CD4-positive, alpha-beta T cell treated with Interleukin-15 for 4 hours (primary cell): ENCODE data around the gene HDHD3.

Source experiments
- DNase-seq: peaks from one replicate; pipeline ENCODE4 v3.0.0-alpha.2; 2020; ENCODE audit warnings: low spot score

The HDHD3 gene

DNA sequence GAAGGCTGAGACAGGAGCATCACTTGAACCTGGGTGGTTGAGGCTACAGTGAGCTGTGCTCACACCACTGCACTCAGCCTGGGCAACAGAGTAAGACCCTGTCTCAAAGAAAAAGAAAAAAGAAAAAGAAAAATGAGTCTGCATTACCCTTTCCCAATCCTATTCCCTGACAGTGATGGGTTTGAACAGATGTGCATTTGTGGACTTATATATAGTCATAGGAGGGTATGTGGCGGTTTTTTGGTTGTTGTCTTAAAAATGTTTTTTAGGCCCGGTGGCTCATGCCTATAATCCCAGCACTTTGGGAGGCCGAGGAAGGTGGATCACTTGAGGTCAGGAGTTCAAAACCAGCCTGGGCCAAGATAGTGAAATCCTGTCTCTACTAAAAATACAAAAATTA, 13.4 kb downstream of the HDHD3 start:
- no peak for DNase-seq

DNA sequence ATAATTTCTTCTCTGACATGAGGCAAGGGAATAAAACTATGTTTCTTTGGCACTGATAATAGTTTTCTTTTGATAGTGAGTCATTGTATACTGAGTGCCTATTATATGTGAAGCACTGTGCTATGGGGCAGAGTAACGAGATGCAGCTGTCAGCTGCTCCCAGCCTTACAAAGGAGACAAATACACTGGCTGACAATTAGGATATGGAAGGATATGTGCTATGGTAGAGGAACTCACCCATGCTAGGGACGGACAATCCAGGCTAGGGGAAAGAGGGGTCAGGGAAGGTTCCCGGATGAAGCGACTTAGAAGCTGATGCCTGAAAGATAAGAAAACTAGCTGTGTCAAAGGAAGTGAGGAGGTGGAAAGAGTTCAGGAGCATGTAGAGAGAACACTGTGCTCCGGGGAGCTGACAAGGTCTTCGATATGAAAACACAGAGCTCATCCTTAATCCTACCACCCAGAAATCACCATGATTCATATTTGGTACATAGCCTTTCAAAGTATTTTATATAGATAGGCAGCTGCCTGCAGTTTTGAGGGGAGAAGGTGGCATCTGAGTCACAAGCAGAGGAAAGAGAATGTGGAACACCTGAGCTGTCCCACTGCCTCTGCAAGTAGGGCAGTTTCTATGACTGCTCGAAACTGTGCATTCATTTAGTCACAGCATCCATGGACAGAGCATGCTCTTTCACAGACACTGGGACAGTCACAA, 15.3 kb downstream of the HDHD3 start:
- no peak for DNase-seq

DNA sequence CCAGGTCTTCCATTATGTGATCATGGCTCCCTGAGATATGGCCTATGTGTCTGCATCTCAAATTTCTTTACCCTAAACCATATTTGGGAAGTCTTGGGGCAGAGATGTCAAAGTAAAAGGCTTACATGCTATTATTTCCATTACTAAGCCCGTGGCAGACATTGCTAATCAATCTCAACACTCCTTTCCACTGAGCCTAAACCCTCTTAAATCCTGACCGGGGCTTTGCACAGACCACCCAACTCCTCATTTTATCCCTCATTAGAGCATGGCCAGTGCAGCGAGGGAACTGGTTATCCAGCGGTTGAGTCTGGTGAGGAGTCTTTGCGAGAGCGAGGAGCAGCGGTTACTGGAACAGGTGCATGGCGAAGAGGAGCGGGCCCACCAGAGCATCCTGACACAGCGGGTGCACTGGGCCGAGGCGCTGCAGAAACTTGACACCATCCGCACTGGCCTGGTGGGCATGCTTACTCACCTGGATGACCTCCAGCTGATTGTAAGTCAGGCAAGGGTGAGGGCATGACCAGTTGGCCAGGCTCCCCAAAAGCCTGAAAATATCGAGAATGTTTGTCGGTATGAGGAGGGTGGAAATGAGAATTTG, 16.4 kb downstream of the HDHD3 start:
- DNase-seq = no peak

DNA sequence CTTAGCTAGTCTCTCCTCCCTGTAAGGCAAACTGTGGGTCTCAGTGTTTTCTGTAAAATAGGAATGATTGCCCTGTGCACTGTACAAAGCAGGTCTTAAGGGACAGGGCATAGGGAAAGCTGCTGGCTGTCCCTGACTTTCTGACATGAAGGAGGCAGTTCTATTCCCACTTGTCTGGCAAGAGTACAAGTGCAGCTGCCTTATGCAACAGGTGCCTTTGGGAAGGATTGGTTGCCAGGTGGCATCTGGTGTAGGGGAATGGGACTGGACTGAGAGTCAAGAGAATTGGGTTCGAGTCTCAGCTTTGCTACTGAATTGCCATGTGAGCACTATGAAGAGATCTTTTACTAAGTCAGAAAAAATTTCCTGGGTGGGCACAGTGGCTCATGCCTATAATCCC, 17.4 kb downstream of the HDHD3 start:
- no peak for DNase-seq

DNA sequence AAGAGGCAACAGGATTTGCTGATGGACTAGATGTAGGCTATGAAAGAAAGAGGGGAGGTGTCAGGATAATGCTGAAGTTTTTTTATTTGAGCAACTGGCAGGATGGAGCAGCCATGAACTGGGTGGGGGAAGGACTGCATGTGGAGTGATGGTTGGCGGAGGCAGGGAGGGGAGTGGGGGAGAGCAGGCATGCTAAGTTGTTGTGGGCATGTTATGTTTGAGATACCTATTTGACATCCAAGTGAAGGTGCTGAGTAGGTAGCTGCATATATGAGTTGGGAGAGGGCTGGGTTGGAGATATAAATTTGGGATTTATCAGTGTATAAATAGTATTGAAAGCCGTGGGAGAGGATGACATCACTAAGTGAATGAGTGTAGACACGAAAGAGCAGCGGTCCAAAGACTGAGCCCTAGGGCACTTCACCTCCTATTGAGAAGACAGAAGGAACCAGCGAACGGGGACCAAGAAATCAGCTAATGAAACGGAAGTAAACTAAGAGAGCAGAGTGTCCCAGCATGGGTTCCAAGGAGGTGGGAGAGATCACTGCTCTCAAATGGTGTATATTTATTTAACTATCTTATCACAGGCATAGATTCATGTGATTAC, 20.0 kb downstream of the HDHD3 start:
- DNase-seq = no peak

DNA sequence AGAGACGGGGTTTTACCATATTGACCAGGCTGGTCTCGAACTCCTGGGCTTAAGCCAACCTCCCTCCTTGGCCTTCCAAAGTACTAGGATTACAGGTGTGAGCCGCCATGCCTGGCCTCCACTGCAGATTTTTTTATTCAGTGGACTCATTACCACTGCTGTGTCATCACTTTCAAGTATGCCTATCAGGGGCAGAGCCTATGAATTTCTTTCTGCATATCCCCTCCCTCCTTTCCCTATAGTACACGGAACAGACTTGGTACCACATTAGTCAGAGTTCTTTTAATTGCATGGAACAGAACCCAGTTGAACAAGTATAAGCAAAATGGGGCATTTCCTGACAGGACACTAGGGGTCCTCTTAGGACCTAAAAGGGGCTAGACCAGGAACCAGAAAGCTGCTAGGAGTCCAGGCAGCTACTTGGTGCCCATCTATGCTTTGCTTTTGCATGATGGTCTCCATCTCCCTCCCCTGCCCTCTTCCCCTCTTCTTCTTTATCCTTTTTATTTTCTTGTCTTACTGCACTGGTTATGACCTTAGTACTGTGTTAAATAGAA, 21.7 kb downstream of the HDHD3 start:
- DNase-seq = no peak

DNA sequence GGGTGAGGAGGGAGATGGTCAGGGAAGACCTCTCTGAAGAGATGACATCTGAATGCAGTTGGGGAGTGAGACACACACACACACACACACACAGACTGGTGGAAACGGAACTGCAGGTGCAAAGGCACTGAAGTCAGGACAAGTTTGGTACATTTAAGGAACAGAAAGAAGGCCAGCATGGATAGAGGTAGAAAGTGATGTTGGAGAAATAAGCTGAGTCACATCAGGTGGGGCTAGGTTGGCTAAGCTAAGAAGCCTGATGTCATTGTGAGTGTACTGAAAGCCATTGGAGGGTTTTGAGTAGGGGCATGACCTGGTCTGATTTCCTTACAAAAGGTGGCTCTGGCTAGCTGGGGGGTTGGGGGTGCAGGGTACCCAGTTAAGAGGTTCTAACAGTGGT, 24.4 kb downstream of the HDHD3 start:
- no peak for DNase-seq

DNA sequence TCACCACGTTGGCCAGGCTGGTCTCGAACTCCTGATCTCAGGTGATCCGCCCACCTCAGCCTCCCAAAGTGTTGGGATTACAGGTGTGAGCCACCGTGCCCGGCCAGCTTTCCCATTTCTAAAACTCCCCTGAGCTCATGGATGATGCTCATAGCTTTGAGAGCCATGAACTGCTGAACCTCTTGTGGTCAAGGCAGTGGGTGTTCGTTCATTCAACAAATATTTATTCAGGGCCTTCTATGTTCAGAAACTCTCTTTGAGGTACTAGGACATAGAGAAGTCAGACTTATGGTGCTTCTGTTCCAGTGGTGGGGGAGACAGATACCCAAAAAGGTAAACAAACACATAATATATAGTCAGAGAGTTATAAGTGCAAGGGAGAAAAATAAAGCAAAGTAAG, 24.8 kb downstream of the HDHD3 start:
- no peak for DNase-seq

DNA sequence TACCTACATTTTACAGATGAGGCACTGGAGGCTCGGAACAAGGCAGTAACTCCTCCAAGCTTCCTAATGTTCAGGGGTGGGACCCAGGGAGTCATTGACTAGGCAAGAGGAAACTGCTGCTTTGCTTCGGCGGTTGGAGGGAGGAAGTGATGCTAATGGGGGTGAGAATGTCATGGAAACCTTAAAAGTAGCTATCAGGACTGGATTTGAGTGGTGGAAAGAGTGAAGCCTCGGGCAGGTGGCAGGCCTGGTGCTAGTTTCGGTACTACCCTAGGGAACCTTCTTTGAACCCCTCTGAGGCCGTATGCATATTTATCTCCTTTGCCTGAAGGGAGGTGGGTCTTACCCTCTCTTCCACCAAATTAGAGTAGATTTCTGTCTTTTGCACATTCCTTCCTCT, 25.8 kb downstream of the HDHD3 start:
- no peak for DNase-seq

DNA sequence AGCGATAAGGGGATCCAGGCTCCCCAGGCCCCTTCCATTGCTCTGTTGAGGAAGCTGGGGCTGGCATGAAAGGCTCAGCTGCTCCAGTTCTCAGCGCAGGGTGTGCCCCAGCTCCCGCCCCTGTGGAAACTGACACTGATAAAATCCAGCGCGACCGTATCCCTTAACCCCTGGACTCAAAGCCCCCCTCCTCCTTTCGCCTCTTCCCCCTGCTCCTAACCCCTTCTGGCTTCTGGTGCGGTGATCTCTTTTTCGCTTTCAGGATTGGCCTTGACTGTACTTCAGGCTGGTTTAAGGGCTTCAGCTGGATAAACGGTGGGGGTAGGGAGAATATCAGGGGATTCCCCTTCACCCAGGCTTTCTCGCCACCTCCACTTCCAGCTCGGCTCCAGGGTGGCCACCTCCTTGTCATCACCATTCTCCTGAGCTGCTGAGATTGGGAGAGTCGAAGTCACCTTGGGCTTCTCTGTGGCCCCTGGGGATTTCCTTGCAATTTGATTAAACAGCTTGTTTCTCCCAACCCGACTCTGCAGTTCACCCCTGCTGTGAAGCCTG, 26.6 kb downstream of the HDHD3 start:
- DNase-seq = no peak

DNA sequence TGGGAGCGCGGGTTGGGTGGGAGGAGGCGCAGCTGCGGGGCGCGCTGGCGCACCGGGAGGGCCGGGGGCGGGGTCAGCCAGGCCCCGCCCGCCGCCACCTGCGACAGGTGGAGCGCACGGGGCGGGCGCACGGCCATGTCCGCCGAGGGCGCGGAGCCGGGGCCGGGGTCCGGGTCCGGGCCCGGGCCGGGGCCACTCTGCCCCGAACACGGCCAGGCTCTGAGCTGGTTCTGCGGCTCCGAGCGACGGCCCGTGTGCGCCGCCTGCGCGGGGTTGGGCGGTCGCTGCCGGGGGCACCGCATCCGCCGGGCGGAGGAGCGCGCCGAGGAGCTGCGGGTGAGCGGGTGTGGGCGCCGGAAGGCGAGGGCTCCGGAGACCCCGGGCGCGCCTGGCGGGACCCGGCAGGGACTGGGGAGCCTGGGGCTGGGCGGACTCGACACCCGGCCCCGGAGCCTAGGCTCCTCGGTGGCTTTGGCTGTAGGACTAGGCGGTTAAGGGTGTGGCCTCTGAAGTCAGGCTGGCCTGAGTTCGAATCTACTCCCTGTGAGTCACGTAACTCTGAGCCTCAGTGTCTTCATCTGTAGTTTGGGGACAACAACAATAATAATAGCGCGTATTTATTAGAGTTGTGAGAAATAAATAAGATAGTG, 27.2 kb downstream of the HDHD3 start, which contains the start of gene BSPRY:
TSS of gene BSPRY (plus strand) at position 97 of the 650 bp plus-strand sequence. CDS start at position 136, 39 bp downstream.
- no peak for DNase-seq

DNA sequence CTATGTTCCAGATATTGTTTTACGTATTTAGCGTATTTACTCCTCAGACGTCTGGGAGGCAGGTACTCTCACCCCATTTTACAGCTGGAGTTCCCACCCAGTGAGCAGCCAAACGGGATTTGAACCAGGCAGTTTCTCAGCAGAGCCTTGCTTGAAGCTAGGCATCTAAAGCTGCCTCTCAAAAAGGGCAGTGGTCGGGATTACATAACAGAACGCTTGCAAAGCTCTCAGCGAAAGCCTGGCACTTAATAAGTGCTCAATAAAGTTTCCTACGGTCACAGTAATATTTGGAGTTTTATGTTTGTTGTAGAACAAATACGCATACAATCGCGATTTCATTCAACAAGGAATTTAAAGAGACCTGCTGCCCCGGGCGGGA, 27.7 kb downstream of the HDHD3 start:
- no peak for DNase-seq

DNA sequence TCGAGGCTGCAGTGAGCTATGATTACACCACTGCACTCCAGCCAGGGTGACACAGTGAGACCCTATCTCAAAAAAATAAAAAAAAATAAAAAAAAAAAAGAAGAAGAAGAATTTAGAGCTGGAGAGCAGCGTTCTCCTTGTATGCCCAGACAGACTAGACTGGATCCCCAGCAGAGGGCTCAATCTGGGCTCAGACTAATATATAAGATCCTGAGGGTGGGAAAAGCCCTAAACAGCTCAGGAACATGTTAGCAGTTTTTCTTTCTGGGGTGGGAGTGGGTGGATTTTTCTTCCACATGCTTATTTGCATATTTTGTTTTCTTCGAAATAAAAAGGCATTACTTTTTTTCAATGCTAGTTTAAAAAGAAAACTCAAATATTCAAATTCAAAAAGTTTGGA, 28.3 kb downstream of the HDHD3 start:
- no peak for DNase-seq

DNA sequence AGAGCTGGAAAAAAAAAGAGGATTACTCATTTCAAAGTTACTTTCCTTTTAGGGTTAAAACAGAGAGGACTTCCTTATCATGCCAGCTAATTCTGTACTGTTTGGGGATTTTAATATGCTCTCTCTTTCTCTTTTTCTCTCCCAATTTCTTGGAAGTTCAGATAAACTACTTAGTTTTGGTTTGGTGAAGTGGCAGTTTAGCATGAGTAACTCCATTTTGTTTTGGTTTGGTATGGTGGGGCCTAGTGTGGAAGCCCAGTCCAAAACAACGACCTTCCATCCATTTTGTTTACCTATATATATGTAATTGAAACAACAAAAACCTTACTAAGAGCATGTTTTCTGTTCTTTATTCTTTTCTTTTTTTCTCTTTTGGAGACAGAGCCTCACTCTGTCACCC, 31.1 kb downstream of the HDHD3 start:
- no peak for DNase-seq

DNA sequence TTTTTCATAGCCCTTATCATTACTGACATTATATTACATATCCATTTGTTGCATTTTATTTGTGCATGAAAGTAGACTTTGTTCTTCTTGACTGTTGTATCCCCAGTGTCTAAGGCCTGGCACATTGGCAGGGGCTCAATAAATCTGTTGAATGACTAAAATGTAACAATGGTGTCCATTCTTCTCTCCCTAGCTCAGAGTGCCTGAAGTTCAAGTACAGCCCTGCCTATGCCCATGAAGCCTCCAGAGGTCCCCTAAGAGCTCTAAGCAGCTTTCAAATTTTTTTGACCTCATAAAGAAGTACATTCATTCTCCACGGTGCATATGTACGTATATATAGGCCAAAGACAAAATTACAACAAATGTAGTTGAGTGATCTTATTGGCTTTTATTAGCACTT, 31.6 kb downstream of the HDHD3 start:
- DNase-seq = no peak

DNA sequence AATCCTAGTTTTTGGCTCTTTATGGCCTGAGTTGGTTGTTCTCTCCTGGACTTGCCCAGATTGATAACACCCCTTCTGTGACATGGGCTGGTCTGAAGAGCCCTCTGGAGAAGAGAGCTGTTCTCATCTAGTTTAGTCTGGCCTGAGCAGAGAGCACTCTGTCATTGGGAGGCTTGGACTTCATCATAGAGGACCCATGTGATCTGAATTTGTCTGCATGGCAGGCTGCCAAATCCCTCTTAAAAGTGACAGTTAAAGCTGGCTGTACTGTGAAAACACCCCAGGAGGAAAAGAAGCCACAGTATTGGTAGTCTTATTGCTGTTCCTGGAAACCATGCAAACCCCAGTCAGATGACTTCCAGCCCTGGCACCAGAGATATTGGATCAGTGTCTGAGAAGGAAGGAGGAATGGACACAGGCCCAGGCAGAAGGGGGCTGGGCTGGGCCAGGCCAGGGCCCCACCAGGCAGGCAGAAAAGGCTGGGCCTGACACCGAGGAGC, 33.0 kb downstream of the HDHD3 start:
- DNase-seq = no peak

DNA sequence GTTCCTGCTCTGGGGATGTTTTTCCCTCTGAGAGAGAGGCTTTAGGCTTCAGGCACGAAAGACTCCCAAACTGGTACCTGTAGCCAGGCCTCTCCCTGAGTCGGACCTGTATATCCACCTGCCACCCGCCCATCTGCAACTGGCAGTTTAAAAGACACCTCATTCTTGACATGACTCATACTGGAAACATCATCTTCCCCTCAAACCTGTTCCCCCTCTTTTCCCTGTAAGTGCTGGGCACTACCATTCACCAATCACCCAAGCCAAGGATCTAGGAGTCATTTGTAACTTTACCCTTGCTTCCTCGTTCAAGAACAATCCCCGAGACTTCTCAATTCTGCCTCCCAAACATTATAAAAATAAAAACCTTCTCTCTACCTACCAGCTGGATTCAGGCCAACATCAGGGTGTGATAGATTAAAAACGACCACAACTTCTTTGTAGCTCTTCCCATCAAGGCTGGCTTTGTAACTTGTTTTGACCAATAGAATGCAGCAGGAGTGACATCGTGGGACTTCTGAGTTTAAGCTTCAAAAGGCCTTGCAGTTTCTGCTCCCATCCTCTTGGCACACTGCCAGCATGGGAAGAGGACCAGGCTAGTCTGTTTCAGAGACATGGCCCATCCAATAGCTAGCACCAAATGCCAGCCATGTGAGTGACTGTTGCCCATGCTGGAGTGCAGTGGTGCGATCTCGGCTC, 34.9 kb downstream of the HDHD3 start:
- no peak for DNase-seq

DNA sequence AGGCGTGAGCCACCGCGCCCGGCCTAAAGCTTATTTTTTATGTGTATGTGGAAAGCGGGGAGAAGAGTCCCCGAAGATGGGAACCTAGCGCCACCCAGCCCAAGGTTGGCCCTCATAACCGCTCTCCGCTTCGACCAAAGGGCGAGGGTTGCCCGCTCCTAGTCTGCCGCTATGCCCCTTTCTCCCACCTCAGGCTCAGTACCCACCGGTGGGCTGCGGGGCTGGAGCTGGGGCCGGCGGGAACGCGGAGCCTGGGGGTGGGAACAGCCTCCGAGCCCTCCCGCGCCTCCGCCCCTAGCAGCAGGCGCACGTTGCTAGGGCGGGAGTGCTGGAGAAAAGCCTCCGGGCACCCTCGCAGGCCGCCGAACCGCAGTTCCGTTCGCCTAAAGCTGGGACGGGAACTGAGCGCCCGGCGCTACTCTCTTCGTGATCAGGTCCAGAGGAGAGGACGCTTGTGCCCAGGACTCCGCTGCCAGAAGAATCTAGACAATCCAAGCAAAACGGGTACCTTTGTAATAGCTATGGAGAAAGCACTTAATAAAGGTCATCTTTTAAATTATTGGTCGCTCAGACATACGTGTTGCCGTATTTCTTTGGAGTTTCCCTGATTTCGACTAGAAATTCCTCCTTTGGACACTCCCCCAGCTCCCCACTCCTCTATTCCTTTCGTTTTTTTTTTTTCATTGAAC, 36.6 kb downstream of the HDHD3 start, which contains the start of gene WDR31:
TSS of gene WDR31 (minus strand) at position 265 of the 689 bp plus-strand sequence. CDS start 8,253 bp downstream, outside the sequence.
- DNase-seq = peak; percentile 81

DNA sequence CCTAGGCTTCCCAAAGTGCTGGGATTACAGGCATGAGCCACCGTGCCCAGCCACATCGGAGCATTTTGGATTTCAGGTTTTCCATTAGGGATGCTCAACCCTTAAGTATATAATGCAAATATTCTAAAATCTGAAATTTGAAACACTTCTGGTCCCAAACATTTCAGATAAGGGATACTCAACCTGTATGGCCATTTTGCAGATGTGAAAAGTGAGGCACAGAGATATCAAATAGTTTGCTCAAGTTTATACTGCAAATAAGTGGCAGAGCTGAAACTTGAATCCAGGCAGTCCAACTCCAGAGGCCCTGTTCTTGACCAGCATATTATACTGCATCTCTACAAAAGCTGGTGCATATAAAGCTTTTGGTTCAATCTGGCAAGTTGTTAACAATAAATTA, 39.1 kb downstream of the HDHD3 start:
- no peak for DNase-seq

DNA sequence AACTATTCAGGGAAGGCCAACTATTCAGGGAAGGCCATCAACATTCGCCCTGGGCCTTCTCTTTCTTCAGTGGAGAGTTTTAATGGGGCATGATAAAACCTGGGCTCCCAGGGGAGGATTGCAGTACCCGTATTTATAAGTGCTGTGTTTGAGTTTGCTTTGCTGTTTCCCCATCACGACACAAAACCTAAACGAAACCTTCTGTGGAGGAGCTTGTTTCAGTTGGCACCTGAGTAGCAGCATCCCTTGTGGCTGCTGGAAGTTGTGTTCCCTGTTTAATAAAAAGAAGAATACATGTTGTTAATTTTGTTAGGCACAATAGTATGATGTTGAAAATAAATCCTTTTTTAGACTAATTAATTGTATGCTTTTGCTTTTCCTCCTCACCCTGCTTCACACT, 45.0 kb downstream of the HDHD3 start:
- DNase-seq = no peak
